BE2C (cell line): ENCODE data around the gene ABLIM1.

Experiments used
- DNase-seq: peaks from one replicate; pipeline ENCODE4 v3.0.0-alpha.2; 2020
- H3K27me3 ChIP-seq: fragments of 250-450 bp; sonication (Bioruptor Pico); 2 replicates; pipeline ENCODE4 v1.5.1; 2020; ENCODE audit warnings: mild to moderate bottlenecking
- H3K36me3 ChIP-seq: fragments of 250-450 bp; sonication (Bioruptor Pico); 2 replicates; pipeline ENCODE4 v1.5.1; 2020; ENCODE audit warnings: mild to moderate bottlenecking
- H3K4me1 ChIP-seq: fragments of 250-450 bp; sonication (Bioruptor Pico); 2 replicates; pipeline ENCODE4 v1.5.1; 2020
- H3K4me3 ChIP-seq: 2 replicates; pipeline ENCODE4 v1.5.1; 2011; ENCODE audit warnings: low read depth, low read length
- H3K9me3 ChIP-seq: fragments of 250-450 bp; sonication (Bioruptor Pico); 2 replicates; pipeline ENCODE4 v1.5.1; 2020
- TF ChIP-seq, protein P1 (sequence below): IDR thresholded peaks from 2 replicates; pipeline ENCODE4 v1.5.1; 2012; ENCODE audit warnings: mild to moderate bottlenecking, low read depth, low read length

Gene ABLIM1

GRCh38 chr10:114665406-114665805, 7.3 kb upstream of the ABLIM1 start:
- H3K9me3 ChIP-seq, result no peaks in the 10 kb centered on the region
- H3K4me1 ChIP-seq, result peaks cover 22% of the 10 kb centered on the region
- H3K36me3 ChIP-seq, result no peaks in the 10 kb centered on the region
- no peak overlapping the region for H3K4me3 ChIP-seq
- TF ChIP-seq, protein P1, sequence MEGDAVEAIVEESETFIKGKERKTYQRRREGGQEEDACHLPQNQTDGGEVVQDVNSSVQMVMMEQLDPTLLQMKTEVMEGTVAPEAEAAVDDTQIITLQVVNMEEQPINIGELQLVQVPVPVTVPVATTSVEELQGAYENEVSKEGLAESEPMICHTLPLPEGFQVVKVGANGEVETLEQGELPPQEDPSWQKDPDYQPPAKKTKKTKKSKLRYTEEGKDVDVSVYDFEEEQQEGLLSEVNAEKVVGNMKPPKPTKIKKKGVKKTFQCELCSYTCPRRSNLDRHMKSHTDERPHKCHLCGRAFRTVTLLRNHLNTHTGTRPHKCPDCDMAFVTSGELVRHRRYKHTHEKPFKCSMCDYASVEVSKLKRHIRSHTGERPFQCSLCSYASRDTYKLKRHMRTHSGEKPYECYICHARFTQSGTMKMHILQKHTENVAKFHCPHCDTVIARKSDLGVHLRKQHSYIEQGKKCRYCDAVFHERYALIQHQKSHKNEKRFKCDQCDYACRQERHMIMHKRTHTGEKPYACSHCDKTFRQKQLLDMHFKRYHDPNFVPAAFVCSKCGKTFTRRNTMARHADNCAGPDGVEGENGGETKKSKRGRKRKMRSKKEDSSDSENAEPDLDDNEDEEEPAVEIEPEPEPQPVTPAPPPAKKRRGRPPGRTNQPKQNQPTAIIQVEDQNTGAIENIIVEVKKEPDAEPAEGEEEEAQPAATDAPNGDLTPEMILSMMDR, result no peak
- no peaks in the 10 kb centered on the region for H3K27me3 ChIP-seq
- no peak for DNase-seq

GRCh38 chr10:114664127-114664526, 6.1 kb upstream of the ABLIM1 start:
- no peaks in the 10 kb centered on the region for H3K9me3 ChIP-seq
- peaks cover 22% of the 10 kb centered on the region for H3K4me1 ChIP-seq
- H3K4me3 ChIP-seq, result no peak overlapping the region
- no peak for DNase-seq
- H3K36me3 ChIP-seq, result no peaks in the 10 kb centered on the region
- TF ChIP-seq, protein P1, result no peak
- no peaks in the 10 kb centered on the region for H3K27me3 ChIP-seq

- H3K4me1 ChIP-seq, result peaks cover 22% of the 10 kb centered on the region
- TF ChIP-seq, protein P1, result no peak
- no peaks in the 10 kb centered on the region for H3K9me3 ChIP-seq
- H3K4me3 ChIP-seq, result no peak overlapping the region
- DNase-seq, result no peak
- no peaks in the 10 kb centered on the region for H3K27me3 ChIP-seq
- H3K36me3 ChIP-seq, result no peaks in the 10 kb centered on the region
Measured at GRCh38 chr10:114663626-114664025, 5.6 kb upstream of the ABLIM1 start.

GRCh38 chr10:114662646-114663217, 4.7 kb upstream of the ABLIM1 start:
- Histone ChIP-seq H3K4me1 (peaks cover 22% of the 10 kb centered on the region), H3K36me3 (no peaks in the 10 kb centered on the region), H3K9me3 (no peaks in the 10 kb centered on the region), H3K4me3 (no peak overlapping the region), H3K27me3 (no peaks in the 10 kb centered on the region)
- TF ChIP-seq, protein P1, result no peak
- no peak for DNase-seq

DNA sequence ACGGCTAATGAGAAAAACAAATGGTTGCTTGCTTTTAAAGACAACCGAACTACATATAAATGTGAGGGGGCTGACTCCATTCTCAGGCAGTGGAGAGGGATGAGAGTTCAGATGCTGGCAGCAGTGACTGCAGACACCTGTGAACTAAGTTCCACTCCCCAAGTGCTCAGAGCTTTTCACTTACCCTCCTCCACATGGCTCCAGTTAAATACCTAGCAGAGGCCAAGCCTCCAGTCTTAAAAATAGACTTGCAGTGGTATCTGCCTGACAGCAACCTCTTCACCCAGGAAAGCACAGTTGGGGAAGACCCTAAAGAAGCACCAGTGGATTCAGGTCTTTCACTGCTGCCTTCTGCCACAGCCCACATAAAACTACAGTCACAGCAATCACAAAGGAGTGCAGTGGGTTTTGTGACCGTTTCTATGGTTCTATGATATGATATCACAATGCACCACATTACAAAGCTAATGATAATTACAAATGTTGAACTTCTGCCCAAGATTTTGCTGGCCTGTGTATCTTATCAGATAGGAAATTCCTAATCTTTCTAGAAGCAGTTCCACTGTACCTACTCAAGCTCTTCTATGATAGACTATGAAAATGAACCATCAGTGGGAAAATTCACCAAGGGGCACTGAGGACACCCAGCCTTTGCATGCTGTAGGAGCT, 3.3 kb upstream of the ABLIM1 start:
- DNase-seq, result no peak
- H3K4me3 ChIP-seq, result no peak overlapping the region
- no peaks in the 10 kb centered on the region for H3K36me3 ChIP-seq
- no peaks in the 10 kb centered on the region for H3K27me3 ChIP-seq
- peaks cover 22% of the 10 kb centered on the region for H3K4me1 ChIP-seq
- H3K9me3 ChIP-seq, result no peaks in the 10 kb centered on the region
- TF ChIP-seq, protein P1, result no peak

GRCh38 chr10:114655671-114656070, 2.4 kb downstream of the ABLIM1 start:
- Histone ChIP-seq H3K4me3 (no peak overlapping the region), H3K4me1 (no peaks in the 10 kb centered on the region; the same call in 1 of the 2 replicates), H3K36me3 (no peaks in the 10 kb centered on the region; the same call in 1 of the 2 replicates), H3K9me3 (no peaks in the 10 kb centered on the region), H3K27me3 (no peaks in the 10 kb centered on the region)
- TF ChIP-seq, protein P1, result no peak
- no peak for DNase-seq
